CD8-positive, alpha-beta memory T cell (primary cell): ENCODE results near the gene FOXP2. TPM values are rescaled to one million over a fixed set of nuclear protein-coding genes. Genes with fewer than 3 reads are reported as not detected.

Experiments used
- CTCF ChIA-PET: fragments of 350-600 bp; sonication (Branson Sonifier 250); formaldehyde crosslinking; loops from one replicate; lab custom pipeline; 2021; ENCODE audit warnings: antibody characterized with exemption; lab: Charles Lee
- POLR2A ChIA-PET: fragments of 350-600 bp; sonication (Branson Sonifier 250); formaldehyde crosslinking; loops from one replicate; lab custom pipeline; 2021; ENCODE audit warnings: antibody characterized with exemption; lab: Charles Lee
- DNase-seq, 5 donors: peaks; one replicate each; pipeline versions ENCODE4 v3.0.0 to v3.0.0-alpha.2; 2020 to 2022; ENCODE audit warnings: mixed read lengths in 1 of 5
- H3K27ac ChIP-seq: one replicate; pipeline ENCODE4 v1.7.0; 2013; ENCODE audit warnings: low read depth, mild to moderate bottlenecking, low read length, moderate library complexity
- H3K27me3 ChIP-seq: 2 replicates; pipeline ENCODE4 v1.7.0; 2013; ENCODE audit warnings: low read length, mild to moderate bottlenecking; ENCODE audit not compliant: insufficient read depth, poor library complexity, severe bottlenecking
- H3K36me3 ChIP-seq: 2 replicates; pipeline ENCODE4 v1.7.0; 2013; ENCODE audit warnings: mild to moderate bottlenecking, low read length, moderate library complexity; ENCODE audit not compliant: insufficient read depth
- H3K4me1 ChIP-seq: 2 replicates; pipeline ENCODE4 v1.7.0; 2013; ENCODE audit warnings: mild to moderate bottlenecking, low read length, moderate library complexity; ENCODE audit not compliant: insufficient read depth
- H3K4me3 ChIP-seq: 2 replicates; pipeline ENCODE4 v1.7.0; 2013; ENCODE audit warnings: mild to moderate bottlenecking, low read length
- H3K9me3 ChIP-seq: 2 replicates; pipeline ENCODE4 v1.7.0; 2013; ENCODE audit warnings: mild to moderate bottlenecking, low read length
- H3K27ac Mint-ChIP-seq, 8 donors: one replicate each; pipeline ENCODE4 v1.8.0; 2020 to 2021; ENCODE audit warnings: mixed read lengths in 8 of 8, mild to moderate bottlenecking in 6 of 8, inconsistent platforms in 3 of 8, moderate library complexity in 3 of 8
- H3K27me3 Mint-ChIP-seq, 2 donors: one replicate each; pipeline ENCODE4 v1.8.0; 2020 to 2021; ENCODE audit warnings: mixed read lengths in 2 of 2, mild to moderate bottlenecking in 1 of 2, moderate library complexity in 1 of 2
- H3K36me3 Mint-ChIP-seq, 3 donors: one replicate each; pipeline ENCODE4 v1.8.0; 2020 to 2021; ENCODE audit warnings: mixed read lengths in 3 of 3, inconsistent platforms in 1 of 3, mild to moderate bottlenecking in 1 of 3
- H3K4me1 Mint-ChIP-seq, 3 donors: one replicate each; pipeline ENCODE4 v1.8.0; 2020 to 2021; ENCODE audit warnings: mixed read lengths in 3 of 3, inconsistent platforms in 1 of 3, mild to moderate bottlenecking in 1 of 3
- H3K4me3 Mint-ChIP-seq, 7 donors: one replicate each; pipeline ENCODE4 v1.8.0; 2020 to 2021; ENCODE audit warnings: mixed read lengths in 7 of 7, mild to moderate bottlenecking in 6 of 7, moderate library complexity in 4 of 7, inconsistent platforms in 2 of 7
- H3K9me3 Mint-ChIP-seq, 5 donors: one replicate each; pipeline ENCODE4 v1.8.0; 2020 to 2022; ENCODE audit warnings: mixed read lengths in 5 of 5, mild to moderate bottlenecking in 3 of 5, moderate library complexity in 2 of 5, inconsistent platforms in 1 of 5
- polyA plus RNA-seq: library from polyadenylated mRNA; unstranded; fragments of 300-500 nt; fragmentation: Illumina TruSeq; gene quantifications from one replicate; pipeline ENCODE4 v1.2.3, GENCODE V29; 2021
- total RNA-seq, 2 experiments: library from RNA; stranded (reverse); gene quantifications; one replicate each; pipeline ENCODE4 v1.2.3, GENCODE V29; 2021

FOXP2 gene
- total and polyA plus RNA-seq, 3 experiments from 2014 or later: not detected

GRCh38 chr7:114388021-114388420 is 26.6 kb upstream of the FOXP2 start:
- Histone ChIP-seq H3K27me3 (no peaks in the 10 kb centered on the region), H3K9me3 (no peaks in the 10 kb centered on the region), H3K4me1 (no peaks in the 10 kb centered on the region), H3K36me3 (no peaks in the 10 kb centered on the region), H3K27ac (no peak overlapping the region), H3K4me3 (no peak overlapping the region)
- Mint-ChIP-seq H3K27me3 (peaks cover 0 to 2% of the 10 kb centered on the region in 2 donors), H3K9me3 (peaks cover 0 to 2% (median 0%) of the 10 kb centered on the region in 5 donors), H3K4me1 (no peaks in the 10 kb centered on the region), H3K4me3 (no peak overlapping the region), H3K27ac (no peak overlapping the region), H3K36me3 (no peaks in the 10 kb centered on the region)
- DNase-seq: no peak
- ChIA-PET POLR2A (no interaction called here), CTCF (no interaction called here)

- Mint-ChIP-seq H3K9me3 (peaks cover 0 to 1% (median 0%) of the 10 kb centered on the region in 5 donors), H3K4me1 (no peaks in the 10 kb centered on the region), H3K4me3 (no peak overlapping the region), H3K27ac (no peak overlapping the region), H3K36me3 (no peaks in the 10 kb centered on the region), H3K27me3 (peaks cover 0 to 1% of the 10 kb centered on the region in 2 donors)
- H3K4me3 ChIP-seq: no peak overlapping the region
- H3K4me1 ChIP-seq: no peaks in the 10 kb centered on the region
- ChIA-PET POLR2A (no interaction called here), CTCF (no interaction called here)
- no peak overlapping the region for H3K27ac ChIP-seq
- no peaks in the 10 kb centered on the region for H3K27me3 ChIP-seq
- no peak for DNase-seq
- no peaks in the 10 kb centered on the region for H3K36me3 ChIP-seq
- no peaks in the 10 kb centered on the region for H3K9me3 ChIP-seq
These were observed 21.9 kb upstream of the FOXP2 start for GRCh38 chr7:114392686-114393085.

- Mint-ChIP-seq H3K36me3 (no peaks in the 10 kb centered on the region), H3K4me3 (no peak overlapping the region), H3K9me3 (no peaks in the 10 kb centered on the region), H3K27ac (no peak overlapping the region), H3K4me1 (no peaks in the 10 kb centered on the region), H3K27me3 (no peaks in the 10 kb centered on the region)
- Histone ChIP-seq H3K27me3 (no peaks in the 10 kb centered on the region), H3K4me3 (no peak overlapping the region), H3K36me3 (no peaks in the 10 kb centered on the region), H3K27ac (no peak overlapping the region), H3K4me1 (no peaks in the 10 kb centered on the region), H3K9me3 (no peaks in the 10 kb centered on the region)
- no peak for DNase-seq
- CTCF ChIA-PET: no interaction called here
- POLR2A ChIA-PET: no interaction called here
These were observed 11.6 kb upstream of the FOXP2 start for GRCh38 chr7:114402876-114403635.

GRCh38 chr7:114405427-114405826 is 9.2 kb upstream of the FOXP2 start:
- Mint-ChIP-seq H3K27me3 (no peaks in the 10 kb centered on the region), H3K4me3 (no peak overlapping the region), H3K36me3 (no peaks in the 10 kb centered on the region), H3K4me1 (no peaks in the 10 kb centered on the region), H3K27ac (no peak overlapping the region), H3K9me3 (no peaks in the 10 kb centered on the region)
- Histone ChIP-seq H3K9me3 (no peaks in the 10 kb centered on the region), H3K4me3 (no peak overlapping the region), H3K27ac (no peak overlapping the region), H3K27me3 (no peaks in the 10 kb centered on the region), H3K36me3 (no peaks in the 10 kb centered on the region), H3K4me1 (no peaks in the 10 kb centered on the region)
- CTCF ChIA-PET: no interaction called here
- POLR2A ChIA-PET: no interaction called here
- no peak for DNase-seq

GRCh38 chr7:114409750-114410149 is 4.9 kb upstream of the FOXP2 start:
- H3K27me3 ChIP-seq: no peaks in the 10 kb centered on the region
- no peak for DNase-seq
- Mint-ChIP-seq H3K4me1 (no peaks in the 10 kb centered on the region), H3K27ac (no peak overlapping the region), H3K9me3 (no peaks in the 10 kb centered on the region), H3K27me3 (no peaks in the 10 kb centered on the region), H3K36me3 (no peaks in the 10 kb centered on the region), H3K4me3 (no peak overlapping the region)
- POLR2A ChIA-PET: no interaction called here
- H3K36me3 ChIP-seq: no peaks in the 10 kb centered on the region
- H3K4me1 ChIP-seq: no peaks in the 10 kb centered on the region
- H3K9me3 ChIP-seq: no peaks in the 10 kb centered on the region
- no peak overlapping the region for H3K4me3 ChIP-seq
- CTCF ChIA-PET: no interaction called here
- no peak overlapping the region for H3K27ac ChIP-seq

- Histone ChIP-seq H3K4me1 (no peaks in the 10 kb centered on the region), H3K9me3 (no peaks in the 10 kb centered on the region), H3K27ac (no peak overlapping the region), H3K36me3 (no peaks in the 10 kb centered on the region), H3K4me3 (no peak overlapping the region), H3K27me3 (no peaks in the 10 kb centered on the region)
- H3K27ac Mint-ChIP-seq: no peak overlapping the region
- no peaks in the 10 kb centered on the region for H3K27me3 Mint-ChIP-seq
- H3K36me3 Mint-ChIP-seq: no peaks in the 10 kb centered on the region
- no peak overlapping the region for H3K4me3 Mint-ChIP-seq
- no peaks in the 10 kb centered on the region for H3K4me1 Mint-ChIP-seq
- POLR2A ChIA-PET: no interaction called here
- CTCF ChIA-PET: no interaction called here
- H3K9me3 Mint-ChIP-seq: no peaks in the 10 kb centered on the region
- no peak for DNase-seq
These were observed 2.1 kb upstream of the FOXP2 start for GRCh38 chr7:114412548-114412947.

- Mint-ChIP-seq H3K9me3 (no peaks in the 10 kb centered on the region), H3K36me3 (no peaks in the 10 kb centered on the region), H3K4me3 (no peak overlapping the region), H3K4me1 (no peaks in the 10 kb centered on the region), H3K27me3 (no peaks in the 10 kb centered on the region), H3K27ac (no peak overlapping the region)
- no peaks in the 10 kb centered on the region for H3K36me3 ChIP-seq
- no peaks in the 10 kb centered on the region for H3K9me3 ChIP-seq
- H3K27me3 ChIP-seq: no peaks in the 10 kb centered on the region
- no peak for DNase-seq
- ChIA-PET CTCF (no interaction called here), POLR2A (no interaction called here)
- H3K4me1 ChIP-seq: no peaks in the 10 kb centered on the region
- H3K27ac ChIP-seq: no peak overlapping the region
- H3K4me3 ChIP-seq: no peak overlapping the region
These were observed 857 bp upstream of the FOXP2 start for GRCh38 chr7:114413761-114414155.

GRCh38 chr7:114415064-114415989 is 712 bp downstream of the FOXP2 start:
- no peaks in the 10 kb centered on the region for H3K27me3 ChIP-seq
- Mint-ChIP-seq H3K27me3 (no peaks in the 10 kb centered on the region), H3K27ac (no peak overlapping the region), H3K4me1 (no peaks in the 10 kb centered on the region), H3K9me3 (no peaks in the 10 kb centered on the region), H3K36me3 (no peaks in the 10 kb centered on the region), H3K4me3 (no peak overlapping the region)
- H3K36me3 ChIP-seq: no peaks in the 10 kb centered on the region
- ChIA-PET POLR2A (no interaction called here), CTCF (no interaction called here)
- H3K9me3 ChIP-seq: no peaks in the 10 kb centered on the region
- no peak overlapping the region for H3K27ac ChIP-seq
- no peak overlapping the region for H3K4me3 ChIP-seq
- DNase-seq: no peak
- no peaks in the 10 kb centered on the region for H3K4me1 ChIP-seq
